ENCODE measurements around the gene TMTC2.

DNA sequence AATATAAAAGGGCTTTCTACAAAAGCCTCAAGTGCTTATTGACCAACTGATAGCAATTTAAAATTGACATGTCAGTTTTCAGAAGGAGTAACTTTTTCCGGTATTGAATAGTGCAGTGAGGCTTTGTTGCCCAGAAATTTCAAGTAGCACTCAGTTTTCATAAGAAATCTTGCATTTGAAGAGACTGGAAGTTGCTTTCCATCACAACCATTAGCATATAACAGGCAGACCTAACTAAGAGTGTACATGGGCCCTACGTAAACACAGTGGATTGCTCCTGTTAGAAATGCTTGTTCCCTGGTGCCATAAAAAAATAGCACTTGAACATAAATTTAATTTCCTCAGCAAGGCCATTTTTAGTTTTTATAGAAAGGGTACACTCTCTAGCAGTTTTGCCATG is 117.9 kb downstream of the TMTC2 start:
- no peak for TF ChIP-seq POLR2A (IDR thresholded peaks at IDR 0.05)
- TF ChIP-seq, protein P1, sequence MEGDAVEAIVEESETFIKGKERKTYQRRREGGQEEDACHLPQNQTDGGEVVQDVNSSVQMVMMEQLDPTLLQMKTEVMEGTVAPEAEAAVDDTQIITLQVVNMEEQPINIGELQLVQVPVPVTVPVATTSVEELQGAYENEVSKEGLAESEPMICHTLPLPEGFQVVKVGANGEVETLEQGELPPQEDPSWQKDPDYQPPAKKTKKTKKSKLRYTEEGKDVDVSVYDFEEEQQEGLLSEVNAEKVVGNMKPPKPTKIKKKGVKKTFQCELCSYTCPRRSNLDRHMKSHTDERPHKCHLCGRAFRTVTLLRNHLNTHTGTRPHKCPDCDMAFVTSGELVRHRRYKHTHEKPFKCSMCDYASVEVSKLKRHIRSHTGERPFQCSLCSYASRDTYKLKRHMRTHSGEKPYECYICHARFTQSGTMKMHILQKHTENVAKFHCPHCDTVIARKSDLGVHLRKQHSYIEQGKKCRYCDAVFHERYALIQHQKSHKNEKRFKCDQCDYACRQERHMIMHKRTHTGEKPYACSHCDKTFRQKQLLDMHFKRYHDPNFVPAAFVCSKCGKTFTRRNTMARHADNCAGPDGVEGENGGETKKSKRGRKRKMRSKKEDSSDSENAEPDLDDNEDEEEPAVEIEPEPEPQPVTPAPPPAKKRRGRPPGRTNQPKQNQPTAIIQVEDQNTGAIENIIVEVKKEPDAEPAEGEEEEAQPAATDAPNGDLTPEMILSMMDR (IDR thresholded peaks at IDR 0.05) = no peak

Measured in tibial nerve (tissue), 3 donors.